ENCODE data around the gene SLC16A13. TPM values are rescaled to one million over a fixed set of nuclear protein-coding genes. Genes with fewer than 3 reads are reported as not detected.

The SLC16A13 gene
- total RNA-seq, 4 donors from 2014 or later: 2.7 to 5.6 (median 3.6) TPM

DNA sequence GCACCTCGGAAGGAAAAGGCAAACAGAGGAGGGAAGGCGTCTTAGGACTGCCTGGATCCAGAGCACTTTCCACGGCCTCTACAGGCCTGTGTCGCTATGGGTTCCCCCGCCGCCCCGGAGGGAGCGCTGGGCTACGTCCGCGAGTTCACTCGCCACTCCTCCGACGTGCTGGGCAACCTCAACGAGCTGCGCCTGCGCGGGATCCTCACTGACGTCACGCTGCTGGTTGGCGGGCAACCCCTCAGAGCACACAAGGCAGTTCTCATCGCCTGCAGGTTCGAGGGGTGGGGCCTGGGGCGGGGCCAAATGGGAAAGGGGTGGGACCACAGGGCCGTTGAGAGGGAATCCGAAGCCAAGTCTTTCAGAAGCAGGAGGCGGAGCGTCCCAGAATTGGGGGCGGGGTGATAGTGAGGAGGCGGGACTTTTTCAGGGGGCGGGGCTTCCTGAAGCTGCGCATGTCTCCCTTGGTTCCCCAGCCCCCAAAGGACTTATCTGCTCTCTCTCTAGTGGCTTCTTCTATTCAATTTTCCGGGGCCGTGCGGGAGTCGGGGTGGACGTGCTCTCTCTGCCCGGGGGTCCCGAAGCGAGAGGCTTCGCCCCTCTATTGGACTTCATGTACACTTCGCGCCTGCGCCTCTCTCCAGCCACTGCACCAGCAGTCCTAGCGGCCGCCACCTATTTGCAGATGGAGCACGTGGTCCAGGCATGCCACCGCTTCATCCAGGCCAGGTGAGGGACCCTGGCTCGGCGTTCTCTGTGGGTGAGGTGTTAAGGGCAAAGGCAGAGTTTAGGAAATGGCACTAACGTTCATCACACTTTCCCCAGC, 12.0 kb upstream of the SLC16A13 start:
- peaks cover 0 to 14% (median 0%) of the 10 kb centered on the region in 4 donors for H3K27me3 ChIP-seq
- 63 to 75% methylated on average over 22 to 31 of the region's 51 CpGs for WGBS, 2 donors
- TF ChIP-seq POLR2A (IDR thresholded peaks at IDR 0.05): peak in 3 of 4 donors; percentile 44 to 80 (median 62)
- TF ChIP-seq, protein P1, sequence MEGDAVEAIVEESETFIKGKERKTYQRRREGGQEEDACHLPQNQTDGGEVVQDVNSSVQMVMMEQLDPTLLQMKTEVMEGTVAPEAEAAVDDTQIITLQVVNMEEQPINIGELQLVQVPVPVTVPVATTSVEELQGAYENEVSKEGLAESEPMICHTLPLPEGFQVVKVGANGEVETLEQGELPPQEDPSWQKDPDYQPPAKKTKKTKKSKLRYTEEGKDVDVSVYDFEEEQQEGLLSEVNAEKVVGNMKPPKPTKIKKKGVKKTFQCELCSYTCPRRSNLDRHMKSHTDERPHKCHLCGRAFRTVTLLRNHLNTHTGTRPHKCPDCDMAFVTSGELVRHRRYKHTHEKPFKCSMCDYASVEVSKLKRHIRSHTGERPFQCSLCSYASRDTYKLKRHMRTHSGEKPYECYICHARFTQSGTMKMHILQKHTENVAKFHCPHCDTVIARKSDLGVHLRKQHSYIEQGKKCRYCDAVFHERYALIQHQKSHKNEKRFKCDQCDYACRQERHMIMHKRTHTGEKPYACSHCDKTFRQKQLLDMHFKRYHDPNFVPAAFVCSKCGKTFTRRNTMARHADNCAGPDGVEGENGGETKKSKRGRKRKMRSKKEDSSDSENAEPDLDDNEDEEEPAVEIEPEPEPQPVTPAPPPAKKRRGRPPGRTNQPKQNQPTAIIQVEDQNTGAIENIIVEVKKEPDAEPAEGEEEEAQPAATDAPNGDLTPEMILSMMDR (IDR thresholded peaks at IDR 0.05): no peak
- DNase-seq: no peak
- H3K4me1 ChIP-seq: peaks cover 24 to 61% (median 24%) of the 10 kb centered on the region in 3 donors
- H3K9me3 ChIP-seq: no peaks in the 10 kb centered on the region
- H3K4me3 ChIP-seq: peak overlapping the region; percentile 20 to 66 (median 43)
- intact Hi-C loops (cut with DNase I): no loop called here
- peak overlapping the region; percentile 77 to 87 (median 82) for H3K27ac ChIP-seq
- no peaks in the 10 kb centered on the region for H3K36me3 ChIP-seq

DNA sequence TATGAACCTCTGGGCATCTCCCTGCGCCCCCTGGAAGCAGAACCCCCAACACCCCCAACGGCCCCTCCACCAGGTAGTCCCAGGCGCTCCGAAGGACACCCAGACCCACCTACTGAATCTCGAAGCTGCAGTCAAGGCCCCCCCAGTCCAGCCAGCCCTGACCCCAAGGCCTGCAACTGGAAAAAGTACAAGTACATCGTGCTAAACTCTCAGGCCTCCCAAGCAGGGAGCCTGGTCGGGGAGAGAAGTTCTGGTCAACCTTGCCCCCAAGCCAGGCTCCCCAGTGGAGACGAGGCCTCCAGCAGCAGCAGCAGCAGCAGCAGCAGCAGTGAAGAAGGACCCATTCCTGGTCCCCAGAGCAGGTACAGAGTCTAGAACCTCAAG, 11.4 kb upstream of the SLC16A13 start:
- intact Hi-C loops (cut with DNase I): no loop called here
- Histone ChIP-seq H3K27me3 (peaks cover 0 to 14% (median 0%) of the 10 kb centered on the region in 4 donors), H3K36me3 (no peaks in the 10 kb centered on the region), H3K4me3 (peak overlapping the region in 1 of 4 donors; percentile 66), H3K4me1 (peaks cover 19 to 55% (median 24%) of the 10 kb centered on the region in 3 donors), H3K27ac (peak overlapping the region in 2 of 4 donors; percentile 25 to 37), H3K9me3 (no peaks in the 10 kb centered on the region)
- WGBS, 2 donors: 57% methylated on average over 3 of the region's 8 CpGs; no CpG with 5 or more reads in 1 of the 2 donors
- no peak for DNase-seq
- TF ChIP-seq POLR2A (IDR thresholded peaks at IDR 0.05): no peak
- TF ChIP-seq, protein P1 (IDR thresholded peaks at IDR 0.05): no peak

DNA sequence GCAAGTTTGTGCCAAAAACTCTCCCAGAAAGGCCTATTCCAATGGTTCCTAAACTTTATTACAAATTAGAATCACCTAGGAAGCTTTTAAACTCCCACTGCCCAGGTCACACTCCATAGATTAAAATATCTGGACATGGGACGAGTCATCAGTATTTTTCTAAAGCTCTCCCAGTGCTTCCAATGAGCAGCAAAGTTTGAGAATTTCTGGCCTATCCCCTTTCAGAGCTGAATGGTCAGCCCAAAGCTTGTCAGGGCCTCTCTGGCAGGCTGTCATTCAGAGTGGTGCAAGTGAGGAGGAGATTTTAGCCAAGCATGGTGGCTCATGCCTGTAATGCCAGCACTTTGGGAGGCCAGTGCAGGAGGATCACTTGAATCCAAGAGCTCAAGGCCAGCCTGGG, 10.6 kb upstream of the SLC16A13 start:
- 75 to 85% methylated on average over 1 of the region's 1 CpG for WGBS, 2 donors
- H3K4me1 ChIP-seq: peaks cover 18 to 46% (median 22%) of the 10 kb centered on the region in 3 donors
- H3K27ac ChIP-seq: no peak overlapping the region
- no peaks in the 10 kb centered on the region for H3K36me3 ChIP-seq
- intact Hi-C loops (cut with DNase I): no loop called here
- no peak for DNase-seq
- H3K27me3 ChIP-seq: peaks cover 0 to 14% (median 0%) of the 10 kb centered on the region in 4 donors
- no peaks in the 10 kb centered on the region for H3K9me3 ChIP-seq
- H3K4me3 ChIP-seq: no peak overlapping the region
- no peak for TF ChIP-seq POLR2A (IDR thresholded peaks at IDR 0.05)
- TF ChIP-seq, protein P1 (IDR thresholded peaks at IDR 0.05): no peak

DNA sequence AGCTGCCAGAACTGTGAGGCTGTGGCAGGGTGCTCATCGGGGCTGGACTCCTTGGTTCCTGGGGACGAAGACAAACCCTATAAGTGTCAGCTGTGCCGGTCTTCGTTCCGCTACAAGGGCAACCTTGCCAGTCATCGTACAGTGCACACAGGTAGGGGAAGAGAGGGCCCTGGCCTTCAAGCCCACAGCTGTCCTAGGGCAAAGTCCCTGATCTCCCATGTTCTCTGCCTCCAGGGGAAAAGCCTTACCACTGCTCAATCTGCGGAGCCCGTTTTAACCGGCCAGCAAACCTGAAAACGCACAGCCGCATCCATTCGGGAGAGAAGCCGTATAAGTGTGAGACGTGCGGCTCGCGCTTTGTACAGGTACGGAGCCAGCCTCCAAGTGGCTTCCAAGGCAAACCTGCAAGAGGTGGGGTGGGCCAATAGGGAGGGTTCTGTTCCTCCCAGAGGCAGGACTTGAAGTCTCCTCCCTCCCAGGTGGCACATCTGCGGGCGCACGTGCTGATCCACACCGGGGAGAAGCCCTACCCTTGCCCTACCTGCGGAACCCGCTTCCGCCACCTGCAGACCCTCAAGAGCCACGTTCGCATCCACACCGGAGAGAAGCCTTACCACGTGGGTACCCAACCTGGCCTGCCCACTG, 9.2 kb upstream of the SLC16A13 start:
- Histone ChIP-seq H3K27me3 (peaks cover 0 to 14% (median 0%) of the 10 kb centered on the region in 4 donors), H3K4me3 (no peak overlapping the region), H3K27ac (peak overlapping the region in 2 of 4 donors; percentile 33 to 43), H3K4me1 (peaks cover 17 to 37% (median 18%) of the 10 kb centered on the region in 3 donors), H3K9me3 (no peaks in the 10 kb centered on the region), H3K36me3 (no peaks in the 10 kb centered on the region)
- no peak for DNase-seq
- TF ChIP-seq, protein P1 (IDR thresholded peaks at IDR 0.05): no peak
- no peak for TF ChIP-seq POLR2A (IDR thresholded peaks at IDR 0.05)
- intact Hi-C loops (cut with DNase I): no loop called here
- WGBS, 2 donors: 85 to 86% methylated on average over 11 to 24 of the region's 29 CpGs

DNA sequence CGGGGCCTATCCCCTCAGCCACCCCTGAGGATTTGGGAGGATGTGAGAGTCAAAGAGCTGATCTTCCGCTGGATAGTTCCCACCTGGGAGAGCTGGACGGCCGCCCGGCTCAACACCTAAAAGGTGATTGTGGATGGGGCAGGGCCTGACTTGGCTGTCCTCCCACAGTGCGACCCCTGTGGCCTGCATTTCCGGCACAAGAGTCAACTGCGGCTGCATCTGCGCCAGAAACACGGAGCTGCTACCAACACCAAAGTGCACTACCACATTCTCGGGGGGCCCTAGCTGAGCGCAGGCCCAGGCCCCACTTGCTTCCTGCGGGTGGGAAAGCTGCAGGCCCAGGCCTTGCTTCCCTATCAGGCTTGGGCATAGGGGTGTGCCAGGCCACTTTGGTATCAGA, 8.5 kb upstream of the SLC16A13 start:
- TF ChIP-seq, protein P1 (IDR thresholded peaks at IDR 0.05): no peak
- TF ChIP-seq POLR2A (IDR thresholded peaks at IDR 0.05): no peak
- DNase-seq: no peak
- peaks cover 10 to 33% (median 14%) of the 10 kb centered on the region in 3 donors for H3K4me1 ChIP-seq
- no peaks in the 10 kb centered on the region for H3K9me3 ChIP-seq
- no peaks in the 10 kb centered on the region for H3K36me3 ChIP-seq
- peaks cover 0 to 11% (median 0%) of the 10 kb centered on the region in 4 donors for H3K27me3 ChIP-seq
- intact Hi-C loops (cut with DNase I): no loop called here
- 88% methylated on average over 9 of the region's 13 CpGs; no CpG with 5 or more reads in 1 of the 2 donors for WGBS, 2 donors
- peak overlapping the region in 3 of 4 donors; percentile 33 to 45 (median 43) for H3K27ac ChIP-seq
- no peak overlapping the region for H3K4me3 ChIP-seq
